SK-N-SH (cell line): ENCODE measurements around the gene COX6A1. TPM values are rescaled to one million over a fixed set of nuclear protein-coding genes. Genes with fewer than 3 reads are reported as not detected.

ENCODE experiments used
- CTCF ChIA-PET: fragments of 300-600, 350-600 bp; formaldehyde crosslinking; extraction: SDS; loops from one replicate; lab custom pipeline; 2021; lab: Yijun Ruan, JAX
- POLR2A ChIA-PET: fragments of 350-600 bp; sonication (Branson Sonifier 250); formaldehyde crosslinking; extraction: SDS; loops from one replicate; lab custom pipeline; 2020; ENCODE audit warnings: antibody characterized with exemption, inconsistent platforms; lab: Yijun Ruan, JAX
- DNase-seq: peaks from one replicate; pipeline ENCODE4 v3.0.0; 2012
- H2AFZ ChIP-seq: fragments of 200-600 bp; sonication (generic); 2 replicates; pipeline ENCODE4 v1.8.1; 2016; ENCODE audit warnings: antibody characterized with exemption, mild to moderate bottlenecking, low read depth
- H3F3A ChIP-seq: fragments of 200-600 bp; sonication (generic); replicated peaks from 2 replicates; pipeline ENCODE3; 2016; ENCODE audit warnings: antibody characterized with exemption, mild to moderate bottlenecking; ENCODE audit not compliant: insufficient read depth
- H3K27ac ChIP-seq, 2 experiments: fragments of 200-500 bp in 1 of 2; fragments of 200-600 bp in 1 of 2; sonication (Bioruptor generic) in 1 of 2; sonication (generic), shearing (Covaris generic) in 1 of 2; 2 replicates each; pipeline versions ENCODE4 v1.5.1 to v1.6.1; 2014 to 2016; ENCODE audit warnings: low read depth in 2 of 2, inconsistent platforms in 1 of 2, low read length in 1 of 2, mild to moderate bottlenecking in 1 of 2, mixed read lengths in 1 of 2
- H3K27me3 ChIP-seq: fragments of 200-600 bp; sonication (generic), shearing (Covaris generic); 2 replicates; pipeline ENCODE4 v1.6.1; 2016; ENCODE audit warnings: mixed run types; ENCODE audit not compliant: insufficient read depth
- H3K36me3 ChIP-seq, 2 experiments: fragments of 200-500 bp in 1 of 2; fragments of 200-600 bp in 1 of 2; sonication (Bioruptor generic) in 1 of 2; sonication (generic) in 1 of 2; replicated peaks in 1 of 2; 2 replicates each; pipeline versions ENCODE3 to v1.5.1; 2014 to 2016; ENCODE audit warnings: low read length in 1 of 2, mild to moderate bottlenecking in 1 of 2; ENCODE audit not compliant: insufficient read depth in 2 of 2, control insufficient read depth in 1 of 2
- H3K4me1 ChIP-seq, 2 experiments: fragments of 200-500 bp in 1 of 2; fragments of 200-600 bp in 1 of 2; sonication (Bioruptor generic) in 1 of 2; sonication (generic), shearing (Covaris generic) in 1 of 2; 2 replicates each; pipeline versions ENCODE4 v1.5.1 to v1.6.1; 2014 to 2016; ENCODE audit warnings: low read depth in 1 of 2, low read length in 1 of 2, mixed run types in 1 of 2; ENCODE audit not compliant: insufficient read depth in 2 of 2, control insufficient read depth in 1 of 2
- H3K4me2 ChIP-seq: fragments of 200-600 bp; sonication (generic), shearing (Covaris generic); 2 replicates; pipeline ENCODE4 v1.6.1; 2017; ENCODE audit warnings: mixed run types
- H3K4me3 ChIP-seq, 2 experiments: fragments of 200-500 bp in 1 of 2; fragments of 200-600 bp in 1 of 2; sonication (Bioruptor generic) in 1 of 2; sonication (generic), shearing (Covaris generic) in 1 of 2; 2 replicates each; pipeline versions ENCODE4 v1.5.1 to v1.8.1; 2014 to 2016; ENCODE audit warnings: low read depth in 2 of 2, inconsistent platforms in 1 of 2, low read length in 1 of 2, mild to moderate bottlenecking in 1 of 2, mixed read lengths in 1 of 2, moderate library complexity in 1 of 2
- H3K79me2 ChIP-seq: fragments of 200-600 bp; sonication (generic); 2 replicates; pipeline ENCODE4 v1.8.1; 2017; ENCODE audit warnings: mild to moderate bottlenecking; ENCODE audit not compliant: insufficient read depth
- H3K9ac ChIP-seq: fragments of 200-600 bp; sonication (generic); 2 replicates; pipeline ENCODE4 v1.6.1; 2017; ENCODE audit warnings: mixed run types
- H3K9me2 ChIP-seq: fragments of 200-600 bp; sonication (generic); 2 replicates; pipeline ENCODE4 v1.6.1; 2017; ENCODE audit warnings: mixed run types
- H3K9me3 ChIP-seq: fragments of 200-600 bp; sonication (generic); 2 replicates; pipeline ENCODE4 v1.6.1; 2017; ENCODE audit warnings: mixed run types, mild to moderate bottlenecking, moderate library complexity
- H4K20me1 ChIP-seq: fragments of 200-600 bp; sonication (generic); 2 replicates; pipeline ENCODE4 v1.6.1; 2017; ENCODE audit warnings: mild to moderate bottlenecking, mixed run types; ENCODE audit not compliant: insufficient read depth
- CHD2 ChIP-seq: fragments of 150-350 bp; IDR thresholded peaks from 2 replicates; pipeline ENCODE4 v1.6.1; 2018; ENCODE audit warnings: low read length; ENCODE audit not compliant: partially characterized antibody
- CTCF ChIP-seq: fragments of 200-600 bp; sonication (generic); IDR thresholded peaks from 2 replicates; pipeline ENCODE4 v1.6.1; 2017; ENCODE audit warnings: antibody characterized with exemption, mild to moderate bottlenecking, moderate library complexity
- ELF1 ChIP-seq: IDR thresholded peaks from 2 replicates; pipeline ENCODE4 v1.4.0; 2012
- EP300 ChIP-seq, 2 experiments: IDR thresholded peaks; 2 replicates each; pipeline versions ENCODE4 v1.4.0 to v1.6.1; 2012; ENCODE audit warnings: borderline replicate concordance in 1 of 2, low read depth in 1 of 2, low read length in 1 of 2
- EZH2phosphoT487 ChIP-seq: fragments of 200-600 bp; sonication (generic); IDR thresholded peaks from 2 replicates; pipeline ENCODE4 v1.6.1; 2017; ENCODE audit warnings: low read depth, mixed run types, mild to moderate bottlenecking, antibody characterized with exemption, moderate library complexity, borderline replicate concordance
- FOXM1 ChIP-seq: IDR thresholded peaks from 2 replicates; pipeline ENCODE4 v1.4.0; 2012; ENCODE audit warnings: low read depth, mild to moderate bottlenecking
- MAX ChIP-seq: IDR thresholded peaks from 2 replicates; pipeline ENCODE4 v1.4.0; 2012; ENCODE audit warnings: low read depth
- NFIC ChIP-seq: IDR thresholded peaks from 2 replicates; pipeline ENCODE4 v1.4.0; 2012; ENCODE audit warnings: borderline replicate concordance
- POLR2AphosphoS5 ChIP-seq: IDR thresholded peaks from 2 replicates; pipeline ENCODE4 v1.6.1; 2012; ENCODE audit warnings: low read depth, low read length
- RFX5 ChIP-seq: IDR thresholded peaks from 2 replicates; pipeline ENCODE4 v1.6.1; 2012; ENCODE audit warnings: mild to moderate bottlenecking, improper control_type of control experiment, low read length
- RXRA ChIP-seq: IDR thresholded peaks from 2 replicates; pipeline ENCODE4 v1.4.0; 2012; ENCODE audit warnings: low read depth, mild to moderate bottlenecking, borderline replicate concordance
- SIN3A ChIP-seq: IDR thresholded peaks from 2 replicates; pipeline ENCODE4 v1.6.1; 2012; ENCODE audit warnings: low read depth, mild to moderate bottlenecking, low read length, moderate library complexity, borderline replicate concordance
- TAF1 ChIP-seq: IDR thresholded peaks from 2 replicates; pipeline ENCODE4 v1.6.1; 2012; ENCODE audit warnings: low read depth, mild to moderate bottlenecking, low read length, moderate library complexity, borderline replicate concordance
- TCF12 ChIP-seq: IDR thresholded peaks from 2 replicates; pipeline ENCODE4 v1.4.0; 2012
- USF1 ChIP-seq: IDR thresholded peaks from 2 replicates; pipeline ENCODE4 v1.4.0; 2012; ENCODE audit warnings: low read depth, borderline replicate concordance
- USF2 ChIP-seq: fragments of 150-350 bp; IDR thresholded peaks from 2 replicates; pipeline ENCODE4 v1.6.1; 2017; ENCODE audit warnings: antibody characterized with exemption, low read length, low read depth, borderline replicate concordance
- YY1 ChIP-seq: IDR thresholded peaks from 2 replicates; pipeline ENCODE4 v1.4.0; 2012; ENCODE audit warnings: low read depth, mild to moderate bottlenecking
- ZBTB33 ChIP-seq: IDR thresholded peaks from 2 replicates; pipeline ENCODE4 v1.4.0; 2012; ENCODE audit warnings: low read depth, borderline replicate concordance
- WGBS: methylation state at CpG from one replicate; pipeline ENCODE4 v1.1.6; 2017; ENCODE audit warnings: low lambda C conversion rate; 5-methylcytosine and 5-hydroxymethylcytosine counted together
- polyA plus RNA-seq, 3 experiments: library from polyadenylated mRNA; depleted of rRNA; stranded (reverse); fragments of >200 nt; gene quantifications; 2 replicates each; pipeline ENCODE4 v1.2.3, GENCODE V29; 2012

The COX6A1 gene
- polyA plus RNA-seq, 1 of the 3 experiments (the other 2 are of a cell fraction): 1,199 TPM

GRCh38 chr12:120468325-120468820, 30.5 kb downstream of the COX6A1 start:
- Histone ChIP-seq H3K4me3 (peak overlapping the region; percentile 78 to 88), H3K36me3 (peaks cover 25 to 30% of the 10 kb centered on the region in 2 experiments), H3K4me1 (peaks cover 0 to 8% of the 10 kb centered on the region in 2 experiments; a peak in 1 of 4 replicates), H4K20me1 (peaks cover 46% of the 10 kb centered on the region), H2AFZ (no peak overlapping the region), H3K9ac (peak overlapping the region; percentile 87), H3K4me2 (peak overlapping the region; percentile 94), H3K27ac (peak overlapping the region; percentile 79 to 93), H3K27me3 (no peaks in the 10 kb centered on the region), H3K9me2 (no peaks in the 10 kb centered on the region), H3F3A (peaks cover 16% of the 10 kb centered on the region), H3K9me3 (no peaks in the 10 kb centered on the region), H3K79me2 (peaks cover 89% of the 10 kb centered on the region)
- ChIA-PET POLR2A (interaction anchor here (0.6 to 1.9 kb wide), 5 partner anchors 9 to 270 kb away, joined by 3 to 12 read pairs (median 3); partner anchors contain the start of gene DYNLL1), CTCF (interaction anchor here (0.6 to 5.3 kb wide), 18 partner anchors 10 to 151 kb away, joined by 3 to 52 read pairs (median 4); partner anchors contain the start of genes COX6A1 and DYNLL1)
- TF ChIP-seq MAX (0 out of 2 replicates have a peak, but pooled peaks have one; percentile 10), SIN3A (peak; percentile 37; the same call in 1 of the 2 replicates), NFIC (no peak), EZH2phosphoT487 (no peak), USF1 (no peak), RXRA (no peak), ZBTB33 (no peak)
- 1% methylated on average over 23 of the region's 23 CpGs for WGBS
- peak; percentile 65 for DNase-seq

GRCh38 chr12:120468821-120469449, 31.0 kb downstream of the COX6A1 start:
- Histone ChIP-seq H3K4me1 (peaks cover 0 to 8% of the 10 kb centered on the region in 2 experiments; a peak in 1 of 4 replicates), H3K79me2 (peaks cover 84% of the 10 kb centered on the region), H3K36me3 (peaks cover 19 to 24% of the 10 kb centered on the region in 2 experiments), H3K4me3 (peak overlapping the region; percentile 78 to 88), H3K4me2 (peak overlapping the region; percentile 94), H3K9me3 (no peaks in the 10 kb centered on the region), H3K27me3 (no peaks in the 10 kb centered on the region), H2AFZ (no peak overlapping the region; the same call in 1 of the 2 replicates), H3K9ac (peak overlapping the region; percentile 87), H3K27ac (peak overlapping the region; percentile 79 to 93), H4K20me1 (peaks cover 46% of the 10 kb centered on the region), H3F3A (peaks cover 16% of the 10 kb centered on the region), H3K9me2 (no peaks in the 10 kb centered on the region)
- ChIA-PET CTCF (interaction anchor here (0.6 to 5.3 kb wide), 23 partner anchors 11 to 177 kb away, joined by 3 to 52 read pairs (median 4); partner anchors contain the start of genes COX6A1, DYNLL1, RNF10 and RNU4-2), POLR2A (interaction anchor here (0.6 to 1.9 kb wide), 6 partner anchors 10 to 173 kb away, joined by 3 to 12 read pairs (median 4); partner anchors contain the start of genes COQ5 and DYNLL1)
- DNase-seq: peak; percentile 94
- WGBS: 2% methylated on average over 43 of the region's 57 CpGs
- TF ChIP-seq FOXM1: 0 out of 2 replicates have a peak, but pooled peaks have one; percentile 29
- TF ChIP-seq TCF12: no peak
- no peak; the same call in 1 of the 2 replicates for TF ChIP-seq CTCF
- TF ChIP-seq TAF1: no peak
- TF ChIP-seq USF1: no peak
- TF ChIP-seq EP300 (IDR thresholded peaks at IDR 0.05; ENCODE audit: borderline replicate concordance in 1 of 2, low read depth in 1 of 2, low read length in 1 of 2): no peak
- TF ChIP-seq POLR2AphosphoS5: no peak
- TF ChIP-seq YY1: no peak
- TF ChIP-seq CHD2: peak; percentile 70
- TF ChIP-seq RFX5: no peak
- no peak for TF ChIP-seq USF2
- no peak for TF ChIP-seq RXRA
- TF ChIP-seq ELF1: no peak
